ENCODE data around the gene INO80.

- no peak for TF ChIP-seq CTCF (IDR thresholded peaks at IDR 0.05)
- no peak for TF ChIP-seq POLR2A (IDR thresholded peaks at IDR 0.05)
Observed at GRCh38 chr15:41019174-41019573, 96.9 kb downstream of the INO80 start.

All from vagina (tissue), 2 donors.